ENCODE measurements around the gene GABRB3.

The GABRB3 gene

GRCh38 chr15:26790118-26790517, 17.3 kb upstream of the GABRB3 start:
- no peak overlapping the region for H3K4me3 ChIP-seq (ENCODE audit: low read depth, low read length)
- TF ChIP-seq CTCF (IDR thresholded peaks at IDR 0.05; ENCODE audit: low read depth, low read length): no peak

- no peak overlapping the region for H3K4me3 ChIP-seq (ENCODE audit: low read depth, low read length)
- TF ChIP-seq CTCF (IDR thresholded peaks at IDR 0.05; ENCODE audit: low read depth, low read length): no peak
Observed at GRCh38 chr15:26781816-26782215, 8.9 kb upstream of the GABRB3 start.

- H3K4me3 ChIP-seq (ENCODE audit: low read depth, low read length): no peak overlapping the region
- no peak for TF ChIP-seq CTCF (IDR thresholded peaks at IDR 0.05; ENCODE audit: low read depth, low read length)
Observed at GRCh38 chr15:26773917-26774316, 1.1 kb upstream of the GABRB3 start.

GRCh38 chr15:26773067-26773877, 406 bp upstream of the GABRB3 start:
- H3K4me3 ChIP-seq (ENCODE audit: low read depth, low read length): no peak overlapping the region
- no peak for TF ChIP-seq CTCF (IDR thresholded peaks at IDR 0.05; ENCODE audit: low read depth, low read length)

GRCh38 chr15:26771578-26772153, 1.2 kb downstream of the GABRB3 start:
- no peak for TF ChIP-seq CTCF (IDR thresholded peaks at IDR 0.05; ENCODE audit: low read depth, low read length)
- no peak overlapping the region for H3K4me3 ChIP-seq (ENCODE audit: low read depth, low read length)

- no peak for TF ChIP-seq CTCF (IDR thresholded peaks at IDR 0.05; ENCODE audit: low read depth, low read length)
- H3K4me3 ChIP-seq (ENCODE audit: low read depth, low read length): no peak overlapping the region
Observed at GRCh38 chr15:26771168-26771567, 1.7 kb downstream of the GABRB3 start.

GRCh38 chr15:26767169-26767670, 5.6 kb downstream of the GABRB3 start:
- H3K4me3 ChIP-seq (ENCODE audit: low read depth, low read length): no peak overlapping the region
- TF ChIP-seq CTCF (IDR thresholded peaks at IDR 0.05; ENCODE audit: low read depth, low read length): no peak

Measured in WI38 (cell line).